GM18870 (cell line): ENCODE results near the gene F8.
A peak's percentile ranks its signal among the peaks of the same experiment; 100 is the strongest.

Experiments
- ATAC-seq: cut with Tn5 transposase; IDR thresholded peaks from one replicate; pipeline ENCODE4 v1.9.1; 2021; ENCODE audit warnings: moderate library complexity; ENCODE audit not compliant: unreplicated experiment

F8 gene

DNA sequence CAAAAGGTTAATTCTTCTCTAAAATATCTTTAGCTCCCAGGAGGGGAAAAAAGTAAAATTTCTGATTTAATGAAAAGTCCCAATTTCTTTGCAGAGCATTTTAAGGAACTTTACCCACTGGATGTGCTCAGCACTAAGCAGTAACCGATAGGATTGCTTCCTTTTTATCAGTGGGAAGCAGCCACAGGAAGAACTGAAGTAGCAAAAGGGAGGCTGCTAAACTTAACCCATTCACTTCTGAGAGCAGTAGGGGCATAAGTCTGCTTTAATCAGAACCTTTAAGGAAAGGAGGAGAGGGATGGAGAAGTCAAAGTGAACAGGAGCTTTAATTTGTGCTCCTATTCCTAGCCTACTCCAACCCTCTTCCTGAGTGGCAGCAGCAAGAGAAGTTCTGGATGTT is at the start of gene F8:
TSS of gene F8 (minus strand) at position 139 of the 400 bp plus-strand sequence. CDS start 171 bp downstream, outside the sequence.
- no peak for ATAC-seq

DNA sequence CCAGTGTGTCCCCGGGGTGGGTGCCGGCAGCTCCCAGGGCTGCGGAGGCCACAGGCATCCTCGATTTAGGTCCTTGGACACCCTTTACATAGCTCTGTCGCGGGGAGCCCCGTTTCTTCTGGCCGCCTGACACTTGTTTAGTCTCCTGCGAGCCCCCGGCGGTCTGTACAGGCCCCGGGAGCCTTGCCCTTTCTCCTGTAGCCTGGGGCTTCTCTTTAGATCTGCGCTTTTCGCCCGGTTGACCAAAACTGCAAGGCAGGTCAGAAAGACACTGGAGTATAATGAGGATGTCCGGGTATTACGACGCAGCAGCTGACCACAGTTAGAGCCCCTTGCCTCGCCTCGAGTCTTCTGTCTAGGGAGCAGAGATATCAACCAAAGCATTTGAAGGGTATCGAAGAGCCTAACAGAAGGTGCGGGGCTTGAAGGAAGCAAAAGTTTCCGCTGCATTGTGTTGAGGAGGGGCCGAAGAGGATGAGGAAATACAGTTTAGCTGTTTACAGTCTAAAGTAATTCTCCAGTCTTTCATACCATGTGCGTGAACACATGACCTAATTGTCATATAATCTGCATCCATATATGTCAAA is 49.3 kb upstream of the F8 start:
- no peak for ATAC-seq

GRCh38 chrX:155070975-155071693 is 48.6 kb upstream of the F8 start, which contains the start of the genes BRCC3, CMC4 and MTCP1:
Gene BRCC3, plus strand, starts transcription at chrX:155071508. Its CDS starts 20 bp downstream, at chrX:155071528.
Gene CMC4, minus strand, starts transcription at chrX:155071136. Its CDS starts 7,113 bp downstream, at chrX:155064023.
Gene MTCP1, minus strand, starts transcription at chrX:155071136. Its CDS starts 5,126 bp downstream, at chrX:155066010.
- ATAC-seq = peak; percentile 62

DNA sequence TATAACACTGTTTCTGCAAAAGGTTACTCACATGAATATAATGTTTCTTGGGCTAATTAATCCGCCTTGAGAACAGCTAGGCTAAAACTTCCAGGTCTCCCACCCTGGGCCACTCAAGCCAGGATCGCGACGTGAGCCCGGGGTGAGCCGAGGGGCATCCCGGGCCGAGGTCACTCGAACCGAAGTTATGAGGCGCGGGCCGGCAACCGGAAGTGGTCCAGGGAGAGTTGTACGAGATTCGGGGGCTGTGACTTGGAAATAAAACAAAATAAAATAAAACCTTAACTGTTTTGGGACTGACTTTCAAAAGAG is 48.1 kb upstream of the F8 start:
- peak; percentile 23 for ATAC-seq

GRCh38 chrX:155070038-155070437 is 47.5 kb upstream of the F8 start:
- no peak for ATAC-seq

DNA sequence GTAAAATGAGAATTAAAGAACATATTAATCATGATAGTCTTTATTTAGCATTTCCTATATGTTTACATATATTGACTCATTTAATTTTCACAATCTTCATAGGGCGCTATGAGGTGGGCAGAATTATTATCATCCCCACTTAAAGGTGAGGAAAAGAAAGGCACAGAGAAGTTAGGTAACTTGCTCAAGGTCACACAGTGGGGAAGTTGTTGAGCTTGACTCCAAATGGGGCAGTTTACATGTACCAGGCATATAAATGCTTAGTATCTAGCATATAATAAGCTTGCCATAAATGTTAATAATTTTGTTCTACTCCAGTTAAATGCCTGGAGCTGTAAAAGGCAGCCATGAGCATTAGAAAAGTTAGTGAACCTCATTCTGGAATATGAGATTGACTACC is 46.9 kb upstream of the F8 start:
- ATAC-seq = no peak

DNA sequence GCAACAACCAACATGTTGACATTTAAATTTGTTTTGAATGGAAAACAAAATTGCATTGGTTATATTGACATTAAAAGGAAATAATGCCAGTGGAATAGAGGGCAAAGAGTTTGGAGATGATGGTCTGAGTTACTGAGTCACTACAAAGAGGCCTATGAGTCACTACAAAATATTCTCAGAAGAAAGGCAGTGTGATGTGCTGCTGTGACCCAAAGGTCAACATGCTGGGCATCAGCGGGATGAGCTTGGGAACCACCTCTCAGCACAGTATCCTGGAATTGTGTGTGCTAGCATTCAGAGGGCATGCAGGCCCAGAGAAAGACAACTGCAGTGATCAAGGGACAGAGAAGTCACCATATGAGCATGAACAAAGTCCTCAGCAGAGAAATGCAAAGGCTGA is 45.6 kb upstream of the F8 start:
- no peak for ATAC-seq

DNA sequence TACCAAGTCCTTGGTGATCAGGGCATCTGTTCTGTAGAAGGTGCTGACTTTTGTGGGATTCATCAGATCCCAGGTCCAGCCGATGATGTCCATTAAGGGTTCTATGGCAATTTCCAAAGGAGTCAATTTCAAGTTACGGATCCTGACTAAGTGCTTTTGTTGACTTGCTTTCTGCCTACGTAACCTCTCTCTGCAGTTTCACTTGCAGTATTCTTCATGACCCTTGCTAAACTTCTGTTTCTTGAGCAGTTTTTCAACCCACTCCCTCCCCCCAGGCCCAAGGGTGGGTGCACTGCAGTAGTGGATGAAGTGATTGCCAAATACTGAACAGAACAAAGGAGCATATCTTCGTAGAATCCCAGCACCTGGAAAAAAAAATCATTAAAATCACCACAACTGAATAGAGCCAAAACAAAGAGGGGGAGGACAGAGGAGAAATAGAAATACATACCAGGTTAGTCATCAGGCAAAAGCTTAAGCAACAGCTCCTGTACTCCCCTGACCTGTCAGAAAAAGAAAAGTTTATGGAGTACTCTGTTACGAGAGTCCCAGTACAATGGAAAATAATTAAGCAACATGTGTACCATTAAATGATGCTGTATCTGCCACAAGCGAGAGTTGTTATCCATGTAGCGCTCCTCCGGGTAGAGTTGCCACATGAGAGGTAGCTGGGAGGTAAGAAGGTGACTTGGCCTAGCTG is 42.7 kb upstream of the F8 start:
- ATAC-seq = no peak

DNA sequence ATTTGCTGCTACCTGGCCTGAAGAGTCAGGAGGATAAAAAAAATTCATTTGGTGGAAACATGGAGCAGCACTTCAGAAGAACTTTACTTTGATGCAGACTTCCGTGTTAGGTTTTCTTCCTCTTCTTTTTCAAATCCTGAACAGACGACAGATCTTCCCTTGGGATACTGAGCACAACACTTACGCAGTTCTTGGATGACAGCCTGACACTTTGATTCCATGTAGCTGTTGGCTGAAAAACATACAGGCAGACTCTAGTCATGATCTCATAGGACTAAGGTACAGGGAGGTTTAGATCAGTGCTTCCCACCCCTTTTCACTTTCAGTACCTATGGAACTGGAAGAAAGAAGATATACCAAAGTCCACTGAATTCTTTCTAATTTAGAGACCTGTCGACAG is 39.2 kb upstream of the F8 start:
- no peak for ATAC-seq

- peak; percentile 90 for ATAC-seq
These were observed 34.6 kb upstream of the F8 start for GRCh38 chrX:155056877-155057792.

DNA sequence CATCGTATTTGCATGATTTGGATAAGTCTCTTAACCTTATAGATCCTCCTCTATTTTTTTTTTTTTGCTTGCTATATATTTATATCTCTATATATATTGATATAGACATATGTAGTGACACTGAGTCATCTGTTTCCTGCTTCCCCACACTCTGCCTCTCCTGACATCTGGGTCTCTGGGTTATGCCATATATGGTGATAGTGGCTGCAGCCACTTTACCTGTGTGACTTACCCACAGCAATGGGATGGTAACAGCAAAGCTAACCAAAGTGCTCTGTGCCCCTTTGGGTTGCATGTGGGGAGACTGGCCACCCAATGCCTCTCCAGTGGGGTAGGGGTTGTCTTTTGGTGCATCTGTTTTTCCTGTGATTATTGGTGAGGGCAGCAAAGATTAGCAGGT is 33.9 kb upstream of the F8 start:
- no peak for ATAC-seq

- ATAC-seq = no peak
These were observed 33.0 kb upstream of the F8 start for GRCh38 chrX:155055494-155055893.

GRCh38 chrX:155054255-155054654 is 31.7 kb upstream of the F8 start:
- ATAC-seq = no peak

GRCh38 chrX:155053656-155054055 is 31.1 kb upstream of the F8 start:
- no peak for ATAC-seq

DNA sequence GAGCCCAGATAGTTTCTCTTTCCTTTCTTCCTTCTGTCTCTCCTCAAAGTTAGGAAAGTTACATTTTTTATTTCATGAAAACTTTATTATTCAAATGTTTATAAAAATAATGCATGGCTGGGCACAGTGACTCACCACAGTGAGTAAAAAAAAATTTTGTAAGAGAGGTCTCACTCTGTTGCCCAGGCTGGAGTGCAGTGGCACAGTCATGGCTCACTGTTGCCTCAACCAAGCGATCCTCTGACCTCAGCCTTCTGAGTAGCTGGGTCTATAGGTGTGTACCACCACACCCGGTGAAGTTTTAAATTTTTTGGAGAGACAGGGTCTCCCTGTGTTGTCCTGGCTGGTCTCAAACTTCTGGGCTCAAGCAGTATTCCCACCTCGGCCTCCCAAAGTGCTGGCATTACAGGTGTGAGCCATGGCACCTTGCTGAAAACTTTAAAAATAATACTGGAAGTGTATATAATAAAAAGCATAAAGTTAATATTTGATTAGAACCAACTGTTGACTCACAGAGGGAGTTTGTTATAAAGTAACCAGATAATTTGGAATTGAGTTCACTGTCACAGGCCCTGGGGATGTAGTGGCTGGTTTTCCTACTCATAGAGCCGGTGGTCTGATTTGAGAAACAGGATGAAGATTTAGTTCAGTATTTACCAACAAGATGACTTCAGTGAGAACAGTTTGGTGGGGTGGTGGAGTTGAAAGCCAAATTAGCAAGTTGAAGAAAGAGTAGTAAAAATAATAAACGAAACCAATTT is 30.4 kb upstream of the F8 start:
- ATAC-seq = no peak

DNA sequence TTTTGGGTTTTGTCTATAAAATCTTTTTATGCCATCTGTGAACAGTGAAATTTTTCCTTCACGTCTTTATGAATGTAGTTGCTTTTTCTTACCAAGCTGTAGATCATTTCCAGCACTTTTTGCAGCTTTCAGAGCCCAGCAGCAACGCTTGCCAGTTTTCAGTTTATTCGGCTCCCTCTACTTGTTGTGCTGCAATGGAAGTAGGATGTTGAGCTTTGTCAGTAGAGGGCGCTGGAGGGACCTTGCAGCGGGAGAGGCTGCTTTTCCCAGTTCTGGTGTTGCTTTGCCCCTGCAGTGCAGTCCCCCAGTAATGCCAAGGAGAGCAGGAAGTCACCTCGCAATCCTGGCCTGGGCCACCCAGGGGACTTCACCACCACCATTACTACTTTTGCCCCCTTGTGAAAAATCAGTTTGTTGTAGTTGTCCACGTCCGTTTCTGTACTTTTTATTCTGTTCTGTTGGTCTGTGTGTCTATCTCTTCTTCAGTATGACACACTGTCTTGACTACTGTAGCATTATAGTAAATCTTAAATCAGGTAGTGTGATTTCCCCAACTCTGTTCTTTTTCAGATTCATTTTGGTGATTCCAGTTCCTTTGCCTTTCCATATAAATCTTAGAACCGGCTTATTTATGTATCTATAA is 26.6 kb upstream of the F8 start:
- ATAC-seq = no peak

DNA sequence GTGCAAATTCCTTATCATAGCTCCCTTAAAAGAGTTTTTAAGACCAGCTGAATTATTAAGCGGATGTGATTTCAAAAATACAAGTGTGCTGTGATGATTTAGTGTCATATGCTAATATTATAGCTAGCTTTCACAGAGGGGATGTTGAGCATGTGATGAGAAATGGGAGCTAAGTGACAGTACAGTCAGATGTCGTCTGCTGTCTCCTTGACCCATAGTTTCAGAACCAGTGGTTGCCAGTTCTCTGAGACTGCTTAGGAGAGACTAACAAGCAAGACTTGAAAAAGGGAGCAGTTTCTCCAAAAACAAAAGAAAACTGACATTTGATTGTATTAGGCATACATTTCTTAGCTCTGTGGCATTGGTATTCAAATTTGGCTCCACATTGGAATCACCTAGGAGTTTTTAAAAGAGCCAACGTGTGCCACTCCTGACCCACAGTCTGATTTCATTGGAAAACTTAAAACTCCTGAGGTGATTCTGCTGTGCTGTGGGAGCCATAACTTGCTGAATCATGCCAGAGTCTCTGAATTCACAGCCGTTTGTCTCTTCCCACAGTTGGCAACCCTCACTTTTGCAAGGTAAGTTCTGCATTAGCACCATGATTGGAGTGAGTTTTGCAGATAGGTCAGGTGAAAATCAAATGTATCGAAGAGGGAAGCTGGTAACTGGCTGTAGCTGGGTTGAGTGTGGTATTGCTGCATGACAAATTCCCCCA is 24.4 kb upstream of the F8 start:
- no peak for ATAC-seq

DNA sequence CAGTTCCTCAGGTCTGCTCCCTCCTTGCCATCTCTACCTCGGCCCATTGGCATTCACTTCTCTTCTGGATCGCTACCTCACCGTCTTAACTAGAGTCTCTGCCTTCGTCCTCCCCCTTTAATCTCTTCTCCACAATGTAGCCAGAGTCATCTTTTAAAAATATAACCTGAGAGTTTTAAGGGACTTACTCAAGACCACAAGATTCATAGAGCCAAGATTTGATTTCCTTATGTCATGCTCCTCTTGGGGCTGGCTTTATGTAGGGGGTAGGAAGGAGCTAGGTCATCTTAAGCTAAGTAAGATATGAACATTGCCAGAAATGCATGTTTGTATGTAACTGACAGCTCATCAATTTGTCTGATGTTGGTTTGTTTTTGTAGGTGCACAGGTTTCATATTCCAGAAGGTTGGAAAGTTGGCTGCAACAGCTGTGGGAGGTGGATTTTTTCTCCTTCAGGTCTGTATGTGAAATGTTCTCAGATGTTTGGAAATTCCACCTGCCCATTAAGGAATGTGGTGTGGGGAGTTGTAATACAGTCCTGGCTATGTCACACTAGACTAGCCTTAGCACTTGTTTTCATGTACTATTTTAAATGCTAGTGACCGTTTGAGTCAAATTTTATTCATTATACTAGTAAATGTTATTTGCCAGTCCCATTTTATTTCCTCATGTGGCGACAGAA is 23.7 kb upstream of the F8 start:
- ATAC-seq = no peak

- no peak for ATAC-seq
These were observed 13.2 kb upstream of the F8 start for GRCh38 chrX:155035688-155036087.
